WTC11 (cell line): Measurements from ENCODE around the gene SLC25A31. TPM values are rescaled to one million over a fixed set of nuclear protein-coding genes. Genes with fewer than 3 reads are reported as not detected.

Experiments used
- ATAC-seq: fragments of 200-7000 bp; cut with Tn5 transposase; 2 replicates; pipeline ENCODE4 v1.10.0; 2021; ENCODE audit warnings: mild to moderate bottlenecking, moderate library complexity
- CTCF ChIA-PET: fragments of 300-600 bp; sonication (Branson Sonifier 250); formaldehyde crosslinking; loops from one replicate; lab custom pipeline; 2021; ENCODE audit warnings: antibody characterized with exemption; lab: Charles Lee
- POLR2A ChIA-PET: fragments of 350-600 bp; sonication (Branson Sonifier 250); formaldehyde crosslinking; loops from one replicate; lab custom pipeline; 2021; ENCODE audit warnings: antibody characterized with exemption; lab: Charles Lee
- DNase-seq: peaks from one replicate; pipeline ENCODE4 v3.0.0; 2021; ENCODE audit warnings: low spot score
- H3K27ac Mint-ChIP-seq: 2 replicates; pipeline ENCODE4 v1.8.0; 2021; ENCODE audit warnings: mixed read lengths
- H3K27me3 Mint-ChIP-seq: 2 replicates; pipeline ENCODE4 v1.8.0; 2021; ENCODE audit warnings: low read depth, mild to moderate bottlenecking, moderate library complexity, mixed read lengths
- H3K36me3 Mint-ChIP-seq: 2 replicates; pipeline ENCODE4 v1.8.0; 2021; ENCODE audit warnings: mixed read lengths
- H3K4me1 Mint-ChIP-seq: 2 replicates; pipeline ENCODE4 v1.8.0; 2022; ENCODE audit warnings: mixed read lengths
- H3K4me3 Mint-ChIP-seq: 2 replicates; pipeline ENCODE4 v1.8.0; 2021; ENCODE audit warnings: mild to moderate bottlenecking, moderate library complexity, mixed read lengths
- H3K9me3 Mint-ChIP-seq: 2 replicates; pipeline ENCODE4 v1.8.0; 2021; ENCODE audit warnings: mixed read lengths
- EMX1 ChIP-seq: fragments of 250-450 bp; sonication (Bioruptor Pico); IDR thresholded peaks from 2 replicates; pipeline ENCODE4 v1.8.0; 2021; ENCODE audit warnings: mild to moderate bottlenecking
- FOXJ3 ChIP-seq: sonication (generic); formaldehyde crosslinking; IDR thresholded peaks from 2 replicates; pipeline ENCODE4 v1.9.0; 2021; ENCODE audit warnings: missing genetic modification reagents, mild to moderate bottlenecking, borderline replicate concordance
- GRHL2 ChIP-seq: fragments of 250-450 bp; sonication (Bioruptor Pico); IDR thresholded peaks from 2 replicates; pipeline ENCODE4 v1.8.0; 2022; ENCODE audit warnings: mild to moderate bottlenecking, moderate library complexity; ENCODE audit not compliant: insufficient replicate concordance, severe bottlenecking
- IRF2 ChIP-seq: sonication (generic); formaldehyde crosslinking; IDR thresholded peaks from 2 replicates; pipeline ENCODE4 v1.8.0; 2022; ENCODE audit warnings: low read depth, missing genetic modification reagents, borderline replicate concordance
- JAZF1 ChIP-seq: fragments of 250-450 bp; sonication (Bioruptor Pico); IDR thresholded peaks from 2 replicates; pipeline ENCODE4 v1.9.0; 2021; ENCODE audit warnings: moderate library complexity, mild to moderate bottlenecking, inconsistent platforms
- MXD4 ChIP-seq: fragments of 250-450 bp; sonication (Bioruptor Pico); IDR thresholded peaks from 2 replicates; pipeline ENCODE4 v1.8.0; 2021; ENCODE audit warnings: mild to moderate bottlenecking, moderate library complexity, borderline replicate concordance
- MYBL2 ChIP-seq: sonication (generic); formaldehyde crosslinking; IDR thresholded peaks from 2 replicates; pipeline ENCODE4 v1.8.1; 2023; ENCODE audit warnings: mild to moderate bottlenecking, moderate library complexity, missing genetic modification reagents
- NR3C1 ChIP-seq: sonication (generic); formaldehyde crosslinking; conservative IDR thresholded peaks from 2 replicates; pipeline ENCODE4 v1.8.1; 2023; ENCODE audit warnings: low read depth, mild to moderate bottlenecking, missing genetic modification reagents
- OVOL2 ChIP-seq: fragments of 250-450 bp; sonication (Bioruptor Pico); IDR thresholded peaks from 2 replicates; pipeline ENCODE4 v1.9.0; 2021; ENCODE audit warnings: mild to moderate bottlenecking, borderline replicate concordance
- SP1 ChIP-seq: sonication (generic); formaldehyde crosslinking; conservative IDR thresholded peaks from 2 replicates; pipeline ENCODE4 v1.8.1; 2022; ENCODE audit warnings: missing genetic modification reagents
- TEAD4 ChIP-seq: sonication (generic); formaldehyde crosslinking; IDR thresholded peaks from 2 replicates; pipeline ENCODE4 v1.8.0; 2022; ENCODE audit warnings: mild to moderate bottlenecking, missing genetic modification reagents
- ZBTB21 ChIP-seq: sonication (generic); formaldehyde crosslinking; IDR thresholded peaks from 2 replicates; pipeline ENCODE4 v1.8.1; 2023; ENCODE audit warnings: mild to moderate bottlenecking, missing genetic modification reagents, borderline replicate concordance
- total RNA-seq: library from RNA; stranded (reverse); gene quantifications from 3 replicates; pipeline ENCODE4 v1.2.3, GENCODE V29; 2021
- TF ChIP-seq, protein P1 (sequence below): sonication (generic); formaldehyde crosslinking; IDR thresholded peaks from 2 replicates; pipeline ENCODE4 v1.8.1; 2022; ENCODE audit warnings: mild to moderate bottlenecking, moderate library complexity, missing genetic modification reagents
- TF ChIP-seq, protein P2 (sequence below): fragments of 250-450 bp; sonication (Bioruptor Pico); IDR thresholded peaks from 2 replicates; pipeline ENCODE4 v1.9.0; 2021; ENCODE audit warnings: mild to moderate bottlenecking
- TF ChIP-seq, protein P3 (sequence below): sonication (generic); formaldehyde crosslinking; IDR thresholded peaks from 2 replicates; pipeline ENCODE4 v1.8.1; 2023; ENCODE audit warnings: mild to moderate bottlenecking, missing genetic modification reagents, moderate library complexity
- TF ChIP-seq, protein P4 (sequence below): sonication (generic); formaldehyde crosslinking; IDR thresholded peaks from 2 replicates; pipeline ENCODE4 v1.8.0; 2022; ENCODE audit warnings: mild to moderate bottlenecking, missing genetic modification reagents
- TF ChIP-seq, protein P5 (sequence below): sonication (generic); formaldehyde crosslinking; conservative IDR thresholded peaks from 2 replicates; pipeline ENCODE4 v1.8.1; 2023; ENCODE audit warnings: mild to moderate bottlenecking, low read depth, missing genetic modification reagents, moderate library complexity

SLC25A31 gene
- total RNA-seq, 1 experiment from 2014 or later, result not detected

DNA sequence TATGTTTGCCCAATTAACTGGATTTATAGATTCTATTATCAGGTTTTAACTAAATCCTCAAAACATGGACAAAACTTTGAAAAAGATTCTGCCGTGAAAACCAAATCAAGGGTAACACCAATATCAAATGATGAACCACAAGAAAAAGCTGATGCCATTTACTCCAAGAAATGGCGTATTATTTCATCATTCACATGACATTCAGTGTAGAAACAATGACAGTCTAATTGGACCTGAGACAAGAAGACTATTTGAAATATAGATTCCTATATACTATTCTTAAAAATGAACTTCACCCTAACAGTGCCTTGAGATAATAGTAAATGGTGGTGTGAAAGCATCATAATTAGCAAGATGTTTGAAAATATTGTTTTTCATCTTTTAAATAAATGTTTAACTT is 4.8 kb downstream of the SLC25A31 start:
- CTCF ChIA-PET, result interaction anchor here (0.7 kb wide), 2 partner anchors 102 to 134 kb away, joined by 3 to 4 read pairs; partner anchors contain the start of gene INTU

DNA sequence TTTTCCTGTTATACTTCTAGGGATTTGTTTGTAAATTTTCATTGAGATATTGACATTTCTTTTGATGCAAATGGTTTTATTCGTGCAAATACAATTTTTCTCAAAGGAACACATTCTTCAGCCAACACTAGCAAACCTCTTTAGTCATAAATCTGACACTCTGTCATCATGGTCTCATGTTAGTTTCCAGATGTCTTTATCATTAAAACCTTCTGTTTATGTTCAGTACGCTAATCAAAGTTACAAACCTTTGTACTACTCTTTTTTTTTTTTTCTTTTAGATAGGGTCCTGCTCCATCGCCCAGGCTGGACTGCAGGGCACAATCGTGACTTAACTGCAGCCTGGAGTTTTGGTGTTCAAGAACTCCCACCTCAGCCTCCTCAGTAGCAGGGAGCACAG is 7.1 kb downstream of the SLC25A31 start:
- no peak for TF ChIP-seq JAZF1 (CRISPR knock-in tag)
- H3K27ac Mint-ChIP-seq, result no peak overlapping the region
- peaks cover 25% of the 10 kb centered on the region for H3K9me3 Mint-ChIP-seq
- no peak overlapping the region for H3K4me3 Mint-ChIP-seq
- CTCF ChIA-PET, result no interaction called here
- DNase-seq (no peak), ATAC-seq (no peak)
- peaks cover 7% of the 10 kb centered on the region; the same call in 1 of the 2 replicates for H3K36me3 Mint-ChIP-seq
- POLR2A ChIA-PET, result interaction anchor here (0.6 kb wide), 1 partner anchor 37 kb away, joined by 3 read pairs; no protein-coding TSS in a partner anchor
- no peaks in the 10 kb centered on the region for H3K27me3 Mint-ChIP-seq
- H3K4me1 Mint-ChIP-seq, result peaks cover 3% of the 10 kb centered on the region; the same call in 1 of the 2 replicates

More for the DNA sequence above, 4.8 kb downstream of the SLC25A31 start:
- DNase-seq (no peak), ATAC-seq (no peak)
- Mint-ChIP-seq H3K9me3 (0 out of 2 replicates have a peak, but pooled peaks cover 2% of the 10 kb centered on the region), H3K36me3 (no peaks in the 10 kb centered on the region), H3K27me3 (no peaks in the 10 kb centered on the region), H3K4me1 (peaks cover 3% of the 10 kb centered on the region; the same call in 1 of the 2 replicates), H3K27ac (no peak overlapping the region), H3K4me3 (no peak overlapping the region)
- TF ChIP-seq, protein P1, sequence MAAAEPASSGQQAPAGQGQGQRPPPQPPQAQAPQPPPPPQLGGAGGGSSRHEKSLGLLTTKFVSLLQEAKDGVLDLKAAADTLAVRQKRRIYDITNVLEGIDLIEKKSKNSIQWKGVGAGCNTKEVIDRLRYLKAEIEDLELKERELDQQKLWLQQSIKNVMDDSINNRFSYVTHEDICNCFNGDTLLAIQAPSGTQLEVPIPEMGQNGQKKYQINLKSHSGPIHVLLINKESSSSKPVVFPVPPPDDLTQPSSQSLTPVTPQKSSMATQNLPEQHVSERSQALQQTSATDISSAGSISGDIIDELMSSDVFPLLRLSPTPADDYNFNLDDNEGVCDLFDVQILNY, result no peak
- no peak for TF ChIP-seq ZBTB21 (CRISPR knock-in tag)
- TF ChIP-seq, protein P2, sequence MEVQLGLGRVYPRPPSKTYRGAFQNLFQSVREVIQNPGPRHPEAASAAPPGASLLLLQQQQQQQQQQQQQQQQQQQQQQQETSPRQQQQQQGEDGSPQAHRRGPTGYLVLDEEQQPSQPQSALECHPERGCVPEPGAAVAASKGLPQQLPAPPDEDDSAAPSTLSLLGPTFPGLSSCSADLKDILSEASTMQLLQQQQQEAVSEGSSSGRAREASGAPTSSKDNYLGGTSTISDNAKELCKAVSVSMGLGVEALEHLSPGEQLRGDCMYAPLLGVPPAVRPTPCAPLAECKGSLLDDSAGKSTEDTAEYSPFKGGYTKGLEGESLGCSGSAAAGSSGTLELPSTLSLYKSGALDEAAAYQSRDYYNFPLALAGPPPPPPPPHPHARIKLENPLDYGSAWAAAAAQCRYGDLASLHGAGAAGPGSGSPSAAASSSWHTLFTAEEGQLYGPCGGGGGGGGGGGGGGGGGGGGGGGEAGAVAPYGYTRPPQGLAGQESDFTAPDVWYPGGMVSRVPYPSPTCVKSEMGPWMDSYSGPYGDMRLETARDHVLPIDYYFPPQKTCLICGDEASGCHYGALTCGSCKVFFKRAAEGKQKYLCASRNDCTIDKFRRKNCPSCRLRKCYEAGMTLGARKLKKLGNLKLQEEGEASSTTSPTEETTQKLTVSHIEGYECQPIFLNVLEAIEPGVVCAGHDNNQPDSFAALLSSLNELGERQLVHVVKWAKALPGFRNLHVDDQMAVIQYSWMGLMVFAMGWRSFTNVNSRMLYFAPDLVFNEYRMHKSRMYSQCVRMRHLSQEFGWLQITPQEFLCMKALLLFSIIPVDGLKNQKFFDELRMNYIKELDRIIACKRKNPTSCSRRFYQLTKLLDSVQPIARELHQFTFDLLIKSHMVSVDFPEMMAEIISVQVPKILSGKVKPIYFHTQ (CRISPR knock-in tag), result no peak
- TF ChIP-seq, protein P3, sequence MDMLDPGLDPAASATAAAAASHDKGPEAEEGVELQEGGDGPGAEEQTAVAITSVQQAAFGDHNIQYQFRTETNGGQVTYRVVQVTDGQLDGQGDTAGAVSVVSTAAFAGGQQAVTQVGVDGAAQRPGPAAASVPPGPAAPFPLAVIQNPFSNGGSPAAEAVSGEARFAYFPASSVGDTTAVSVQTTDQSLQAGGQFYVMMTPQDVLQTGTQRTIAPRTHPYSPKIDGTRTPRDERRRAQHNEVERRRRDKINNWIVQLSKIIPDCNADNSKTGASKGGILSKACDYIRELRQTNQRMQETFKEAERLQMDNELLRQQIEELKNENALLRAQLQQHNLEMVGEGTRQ (CRISPR knock-in tag), result no peak
- POLR2A ChIA-PET, result no interaction called here

DNA sequence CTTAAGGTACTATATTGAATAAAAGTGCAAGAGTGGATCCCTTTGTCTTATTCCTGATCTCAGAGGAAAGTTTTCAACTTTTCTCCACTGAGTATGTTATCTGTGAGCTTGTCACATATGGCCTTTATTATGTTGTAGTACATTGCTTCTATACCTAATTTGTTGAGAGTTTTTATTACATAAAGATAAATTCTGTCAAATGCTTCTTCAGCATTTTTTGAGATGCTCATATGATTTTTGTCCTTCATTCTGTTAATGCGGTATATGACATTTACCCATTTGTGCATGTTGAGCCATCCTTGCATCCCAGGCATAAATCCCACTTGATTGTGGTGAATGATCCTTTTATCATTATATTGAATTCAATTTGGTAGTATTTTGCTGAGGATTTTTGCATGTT is 11.0 kb downstream of the SLC25A31 start:
- no peak overlapping the region for H3K27ac Mint-ChIP-seq
- TF ChIP-seq MXD4 (CRISPR knock-in tag) (no peak), MYBL2 (CRISPR knock-in tag) (no peak)
- TF ChIP-seq, protein P4, sequence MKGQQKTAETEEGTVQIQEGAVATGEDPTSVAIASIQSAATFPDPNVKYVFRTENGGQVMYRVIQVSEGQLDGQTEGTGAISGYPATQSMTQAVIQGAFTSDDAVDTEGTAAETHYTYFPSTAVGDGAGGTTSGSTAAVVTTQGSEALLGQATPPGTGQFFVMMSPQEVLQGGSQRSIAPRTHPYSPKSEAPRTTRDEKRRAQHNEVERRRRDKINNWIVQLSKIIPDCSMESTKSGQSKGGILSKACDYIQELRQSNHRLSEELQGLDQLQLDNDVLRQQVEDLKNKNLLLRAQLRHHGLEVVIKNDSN (CRISPR knock-in tag), result no peak
- no peak overlapping the region for H3K4me3 Mint-ChIP-seq
- H3K36me3 Mint-ChIP-seq, result peaks cover 7% of the 10 kb centered on the region; the same call in 1 of the 2 replicates
- POLR2A ChIA-PET, result no interaction called here
- DNase-seq, result no peak
- H3K27me3 Mint-ChIP-seq, result no peaks in the 10 kb centered on the region
- peaks cover 31% of the 10 kb centered on the region for H3K9me3 Mint-ChIP-seq
- CTCF ChIA-PET, result no interaction called here
- no peak for ATAC-seq
- no peaks in the 10 kb centered on the region for H3K4me1 Mint-ChIP-seq

DNA sequence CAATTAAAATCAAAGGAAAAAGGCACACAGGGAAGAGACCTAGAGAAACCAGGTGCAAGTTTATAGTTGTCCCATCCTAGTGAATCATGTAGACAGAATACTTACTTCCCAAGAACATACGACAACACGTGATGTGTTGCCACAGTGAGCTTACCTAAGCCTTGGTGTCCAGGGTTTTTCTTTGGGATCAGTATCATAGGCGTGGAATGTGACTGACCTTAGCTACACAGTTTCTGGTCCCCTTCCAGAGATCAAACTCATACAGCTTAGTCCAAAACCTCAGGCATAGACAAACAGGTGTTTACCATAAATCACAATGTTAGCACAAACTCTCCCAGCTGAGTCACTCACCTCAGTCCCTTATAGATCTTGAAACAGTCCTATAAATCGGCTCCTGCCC is 17.7 kb downstream of the SLC25A31 start:
- Mint-ChIP-seq H3K4me1 (no peaks in the 10 kb centered on the region), H3K4me3 (no peak overlapping the region), H3K36me3 (peaks cover 24% of the 10 kb centered on the region), H3K27ac (no peak overlapping the region), H3K9me3 (peaks cover 41% of the 10 kb centered on the region), H3K27me3 (no peaks in the 10 kb centered on the region)
- ChIA-PET CTCF (interaction anchor here (0.8 kb wide), 1 partner anchor 161 kb away, joined by 3 read pairs; no protein-coding TSS in a partner anchor), POLR2A (no interaction called here)
- ATAC-seq (no peak), DNase-seq (no peak)
- TF ChIP-seq JAZF1 (CRISPR knock-in tag), result no peak
- TF ChIP-seq EMX1, result no peak
- TF ChIP-seq FOXJ3 (CRISPR knock-in tag), result no peak
- TF ChIP-seq NR3C1 (CRISPR knock-in tag), result no peak
- no peak for TF ChIP-seq OVOL2 (CRISPR knock-in tag)
- no peak for TF ChIP-seq GRHL2 (CRISPR knock-in tag)
- TF ChIP-seq, protein P5, sequence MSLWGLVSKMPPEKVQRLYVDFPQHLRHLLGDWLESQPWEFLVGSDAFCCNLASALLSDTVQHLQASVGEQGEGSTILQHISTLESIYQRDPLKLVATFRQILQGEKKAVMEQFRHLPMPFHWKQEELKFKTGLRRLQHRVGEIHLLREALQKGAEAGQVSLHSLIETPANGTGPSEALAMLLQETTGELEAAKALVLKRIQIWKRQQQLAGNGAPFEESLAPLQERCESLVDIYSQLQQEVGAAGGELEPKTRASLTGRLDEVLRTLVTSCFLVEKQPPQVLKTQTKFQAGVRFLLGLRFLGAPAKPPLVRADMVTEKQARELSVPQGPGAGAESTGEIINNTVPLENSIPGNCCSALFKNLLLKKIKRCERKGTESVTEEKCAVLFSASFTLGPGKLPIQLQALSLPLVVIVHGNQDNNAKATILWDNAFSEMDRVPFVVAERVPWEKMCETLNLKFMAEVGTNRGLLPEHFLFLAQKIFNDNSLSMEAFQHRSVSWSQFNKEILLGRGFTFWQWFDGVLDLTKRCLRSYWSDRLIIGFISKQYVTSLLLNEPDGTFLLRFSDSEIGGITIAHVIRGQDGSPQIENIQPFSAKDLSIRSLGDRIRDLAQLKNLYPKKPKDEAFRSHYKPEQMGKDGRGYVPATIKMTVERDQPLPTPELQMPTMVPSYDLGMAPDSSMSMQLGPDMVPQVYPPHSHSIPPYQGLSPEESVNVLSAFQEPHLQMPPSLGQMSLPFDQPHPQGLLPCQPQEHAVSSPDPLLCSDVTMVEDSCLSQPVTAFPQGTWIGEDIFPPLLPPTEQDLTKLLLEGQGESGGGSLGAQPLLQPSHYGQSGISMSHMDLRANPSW, result no peak
- no peak for TF ChIP-seq IRF2
- TF ChIP-seq TEAD4, result no peak
- TF ChIP-seq SP1 (CRISPR knock-in tag), result no peak
